A549 (cell line): ENCODE measurements around the gene SMIM32. TPM values are rescaled to one million over a fixed set of nuclear protein-coding genes. Genes with fewer than 3 reads are reported as not detected.

Experiments
- ATAC-seq, 2 experiments: fragments of 200-7000 bp in 1 of 2; fragments of >200 bp in 1 of 2; cut with Nextera tagmentation in 1 of 2; cut with Tn5 transposase in 1 of 2; 3 replicates each; pipeline versions ENCODE4 v1.8.0 to v1.9.1; 2018 to 2020; ENCODE audit warnings: mild to moderate bottlenecking in 1 of 2, moderate library complexity in 1 of 2
- CTCF ChIA-PET: fragments of 300-600 bp; sonication (Branson Sonifier 250); formaldehyde crosslinking; extraction: SDS; loops from one replicate; lab custom pipeline; 2021; ENCODE audit warnings: antibody characterized with exemption, inconsistent platforms; lab: Yijun Ruan, JAX
- POLR2A ChIA-PET: fragments of 350-600 bp; formaldehyde crosslinking; extraction: SDS; loops from one replicate; lab custom pipeline; 2021; ENCODE audit warnings: antibody characterized with exemption, inconsistent platforms; lab: Yijun Ruan, JAX
- DNase-seq, 2 experiments: peaks; one replicate each; pipeline versions ENCODE4 v3.0.0 to v3.0.0-alpha.2; 2011 to 2016; ENCODE audit warnings: low read depth in 1 of 2, low spot score in 1 of 2
- FAIRE-seq: peaks from 2 replicates; lab custom pipeline; 2011; peaks lifted over from hg19 to GRCh38; lab: Jason Lieb, UNC
- H3K27ac ChIP-seq, 2 experiments: fragments of >200 bp; sonication (Bioruptor Twin); formaldehyde crosslinking; 3 replicates each; pipeline ENCODE4 v1.5.1; 2016 to 2017
- H3K4me1 ChIP-seq: fragments of >200 bp; sonication (Bioruptor Twin); formaldehyde crosslinking; 3 replicates; pipeline ENCODE4 v1.6.1; 2016
- H3K4me2 ChIP-seq: fragments of >200 bp; sonication (Bioruptor Twin); formaldehyde crosslinking; 3 replicates; pipeline ENCODE4 v1.6.1; 2016
- H3K4me3 ChIP-seq: fragments of >200 bp; sonication (Bioruptor Twin); formaldehyde crosslinking; 3 replicates; pipeline ENCODE4 v1.5.1; 2016
- H3K9me3 ChIP-seq: fragments of >200 bp; sonication (Bioruptor Twin); formaldehyde crosslinking; 3 replicates; pipeline ENCODE4 v1.6.1; 2016
- BHLHE40 ChIP-seq: IDR thresholded peaks from 2 replicates; pipeline ENCODE4 v1.6.1; 2012; ENCODE audit warnings: low read depth, low read length, inconsistent platforms
- CHD2 ChIP-seq: fragments of 150-350 bp; IDR thresholded peaks from 2 replicates; pipeline ENCODE4 v1.6.1; 2014; ENCODE audit warnings: low read length; ENCODE audit not compliant: partially characterized antibody
- EHMT2 ChIP-seq: fragments of 200-600 bp; sonication (generic); IDR thresholded peaks from 2 replicates; pipeline ENCODE4 v1.6.1; 2016; ENCODE audit warnings: antibody characterized with exemption, low read depth, mild to moderate bottlenecking, moderate library complexity
- EP300 ChIP-seq, 2 experiments: fragments of >200 bp; sonication (Bioruptor Twin); formaldehyde crosslinking; IDR thresholded peaks; 2 replicates in 1 of 2; 3 replicates in 1 of 2; pipeline ENCODE4 v1.6.1; 2016 to 2017
- HDAC2 ChIP-seq: fragments of 200-600 bp; sonication (generic); IDR thresholded peaks from 2 replicates; pipeline ENCODE4 v1.6.1; 2016
- HOXA7 ChIP-seq: fragments of 250-450 bp; sonication (Bioruptor Pico); IDR thresholded peaks from 2 replicates; pipeline ENCODE4 v1.5.0; 2020; ENCODE audit warnings: mild to moderate bottlenecking, moderate library complexity
- HOXB5 ChIP-seq: fragments of 250-450 bp; sonication (Bioruptor Pico); IDR thresholded peaks from 2 replicates; pipeline ENCODE4 v1.5.0; 2020; ENCODE audit warnings: mild to moderate bottlenecking, moderate library complexity
- MAFK ChIP-seq: fragments of 450-650 bp; IDR thresholded peaks from 2 replicates; pipeline ENCODE4 v1.6.1; 2014; ENCODE audit not compliant: partially characterized antibody
- MYC ChIP-seq: IDR thresholded peaks from 2 replicates; pipeline ENCODE4 v1.6.1; 2012; ENCODE audit warnings: mild to moderate bottlenecking, inconsistent platforms, low read length, improper control_type of control experiment, borderline replicate concordance
- PHF8 ChIP-seq: fragments of 200-600 bp; sonication (generic); IDR thresholded peaks from 2 replicates; pipeline ENCODE4 v1.6.1; 2016; ENCODE audit warnings: low read depth, mild to moderate bottlenecking, antibody characterized with exemption, moderate library complexity, borderline replicate concordance
- POLR2AphosphoS2 ChIP-seq: conservative IDR thresholded peaks from 2 replicates; pipeline ENCODE4 v1.6.1; 2012; ENCODE audit warnings: low read length, improper control_type of control experiment, inconsistent platforms
- RCOR1 ChIP-seq: fragments of 150-350 bp; IDR thresholded peaks from 2 replicates; pipeline ENCODE4 v1.6.1; 2014; ENCODE audit warnings: antibody characterized with exemption, low read length, low read depth
- RNF2 ChIP-seq: fragments of 200-600 bp; sonication (generic); IDR thresholded peaks from 2 replicates; pipeline ENCODE4 v1.6.1; 2016; ENCODE audit warnings: low read depth, mild to moderate bottlenecking, antibody characterized with exemption, moderate library complexity, borderline replicate concordance
- ZC3H11A ChIP-seq: fragments of 450-650 bp; IDR thresholded peaks from 2 replicates; pipeline ENCODE4 v1.6.1; 2014; ENCODE audit warnings: antibody characterized with exemption, mild to moderate bottlenecking
- ZNF302 ChIP-seq: fragments of 250-450 bp; sonication (Bioruptor Pico); IDR thresholded peaks from 2 replicates; pipeline ENCODE4 v1.9.0; 2021; ENCODE audit warnings: inconsistent platforms, mild to moderate bottlenecking, moderate library complexity
- WGBS: methylation state at CpG from one replicate; pipeline ENCODE4 v1.1.6; 2017; ENCODE audit errors: missing lambda C conversion rate; 5-methylcytosine and 5-hydroxymethylcytosine counted together
- polyA plus RNA-seq, 4 experiments: library from polyadenylated mRNA; depleted of rRNA in 3 of 4; stranded (reverse); fragments of >200 nt; fragmentation: RNase III in 1 of 4; extraction: RNeasy Plus Mini Kit Qiagen cat#74134 plus additional on column Dnase treatment in 1 of 4; gene quantifications; 2 replicates in 3 of 4; 3 replicates in 1 of 4; pipeline ENCODE4 v1.2.3, GENCODE V29; 2011 to 2017
- TF ChIP-seq, protein P1 (sequence below): fragments of 250-450 bp; sonication (Bioruptor Pico); IDR thresholded peaks from 2 replicates; pipeline ENCODE4 v1.5.0; 2021; ENCODE audit warnings: mild to moderate bottlenecking, moderate library complexity, borderline replicate concordance
- TF ChIP-seq, protein P2 (sequence below): IDR thresholded peaks from 2 replicates; pipeline ENCODE4 v1.6.1; 2012
- TF ChIP-seq, protein P3 (sequence below): fragments of 250-450 bp; sonication (Bioruptor Pico); IDR thresholded peaks from 2 replicates; pipeline ENCODE4 v1.5.0; 2020; ENCODE audit warnings: low read depth, mild to moderate bottlenecking, moderate library complexity
- TF ChIP-seq, protein P4 (sequence below): fragments of >200 bp; sonication (Bioruptor Twin); formaldehyde crosslinking; IDR thresholded peaks from 3 replicates; pipeline ENCODE4 v1.5.1; 2016
- TF ChIP-seq, protein P5 (sequence below): fragments of >200 bp; sonication (Bioruptor Twin); formaldehyde crosslinking; IDR thresholded peaks from 3 replicates; pipeline ENCODE4 v1.6.1; 2016
- TF ChIP-seq, protein P6 (sequence below): fragments of 150-350 bp; IDR thresholded peaks from 2 replicates; pipeline ENCODE4 v1.6.1; 2014; ENCODE audit warnings: low read depth, mild to moderate bottlenecking, low read length
- TF ChIP-seq, protein P7 (sequence below): fragments of 450-650 bp; IDR thresholded peaks from 2 replicates; pipeline ENCODE4 v1.6.1; 2014; ENCODE audit warnings: antibody characterized with exemption

Gene SMIM32
- polyA plus RNA-seq, 2 of the 4 experiments (the other 2 are of a cell fraction) = not detected

DNA sequence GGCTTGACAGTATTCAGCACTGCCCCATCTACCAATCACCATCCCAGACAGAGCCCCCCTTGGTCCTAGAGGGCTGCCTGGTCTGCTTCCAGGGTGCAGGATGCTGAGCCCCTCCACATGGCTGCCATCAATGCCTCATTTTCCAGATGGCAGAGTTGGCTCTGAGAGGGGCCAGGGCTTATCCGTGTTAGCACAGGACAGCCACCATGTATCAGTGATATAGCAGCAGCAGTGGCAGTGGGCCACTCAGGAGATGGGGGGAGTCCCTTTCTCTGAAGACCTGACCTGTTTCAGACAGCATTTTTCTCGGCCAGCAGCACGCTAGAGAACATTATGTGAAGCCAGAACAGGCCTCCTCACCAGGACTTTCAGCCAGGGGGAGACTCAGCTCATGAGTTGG lies 1.6 kb upstream of the SMIM32 start:
- 100% methylated on average over 2 of the region's 3 CpGs for WGBS
- Histone ChIP-seq H3K27ac (no peak overlapping the region), H3K4me2 (no peak overlapping the region), H3K4me1 (no peaks in the 10 kb centered on the region)
- DNase-seq (no peak), ATAC-seq (no peak)
- CTCF ChIA-PET = interaction anchor here (0.7 to 3.8 kb wide), 6 partner anchors 17 to 364 kb away, joined by 3 to 16 read pairs (median 4); no protein-coding TSS in a partner anchor
- TF ChIP-seq HOXB5 (CRISPR knock-in tag) = no peak
- TF ChIP-seq, all 56 proteins: peak for 0
- H3K9me3 ChIP-seq = no peaks in the 10 kb centered on the region
- no peak for FAIRE-seq
- H3K4me3 ChIP-seq = no peak overlapping the region
- POLR2A ChIA-PET = no interaction called here

DNA sequence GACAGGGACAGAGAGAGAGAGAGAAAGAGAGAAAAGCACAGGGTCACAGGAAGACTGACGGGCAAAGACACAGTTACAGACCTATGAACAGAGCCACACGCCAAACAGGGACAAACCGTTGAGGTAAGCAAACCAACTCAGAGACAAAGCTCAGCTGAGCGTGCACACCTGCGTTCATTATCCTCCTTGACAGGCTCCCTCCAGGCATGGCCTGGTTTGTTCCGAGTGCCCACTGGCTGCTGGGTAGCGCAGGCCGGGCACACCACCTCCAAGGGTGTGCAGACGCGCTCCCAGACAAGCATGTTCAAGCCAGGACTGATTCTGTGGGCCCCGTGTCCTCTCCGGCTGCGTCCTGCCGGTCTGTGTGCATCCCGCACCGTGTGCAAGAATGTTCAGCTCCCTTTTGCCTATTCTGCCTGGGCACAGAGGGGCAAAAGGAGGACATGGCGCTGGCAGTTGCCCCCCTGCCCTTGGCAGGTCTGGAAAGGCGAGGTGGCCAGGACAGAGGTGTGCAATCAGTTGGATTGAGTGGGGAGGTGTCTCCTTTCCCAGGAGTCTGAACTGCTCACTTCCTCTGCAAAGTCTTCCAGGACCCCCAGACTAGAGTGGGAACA lies 467 bp upstream of the SMIM32 start:
- Histone ChIP-seq H3K4me2 (no peak overlapping the region), H3K27ac (no peak overlapping the region), H3K9me3 (no peaks in the 10 kb centered on the region), H3K4me1 (no peaks in the 10 kb centered on the region), H3K4me3 (no peak overlapping the region)
- FAIRE-seq (no peak), ATAC-seq (peak in 1 of 2 experiments; percentile 32; a peak in 3 of 6 replicates), DNase-seq (no peak)
- CTCF ChIA-PET = interaction anchor here (0.7 to 3.8 kb wide), 4 partner anchors 7 to 23 kb away, joined by 3 to 16 read pairs (median 4); no protein-coding TSS in a partner anchor
- POLR2A ChIA-PET = no interaction called here
- 95% methylated on average over 12 of the region's 18 CpGs for WGBS
- TF ChIP-seq, protein P1, sequence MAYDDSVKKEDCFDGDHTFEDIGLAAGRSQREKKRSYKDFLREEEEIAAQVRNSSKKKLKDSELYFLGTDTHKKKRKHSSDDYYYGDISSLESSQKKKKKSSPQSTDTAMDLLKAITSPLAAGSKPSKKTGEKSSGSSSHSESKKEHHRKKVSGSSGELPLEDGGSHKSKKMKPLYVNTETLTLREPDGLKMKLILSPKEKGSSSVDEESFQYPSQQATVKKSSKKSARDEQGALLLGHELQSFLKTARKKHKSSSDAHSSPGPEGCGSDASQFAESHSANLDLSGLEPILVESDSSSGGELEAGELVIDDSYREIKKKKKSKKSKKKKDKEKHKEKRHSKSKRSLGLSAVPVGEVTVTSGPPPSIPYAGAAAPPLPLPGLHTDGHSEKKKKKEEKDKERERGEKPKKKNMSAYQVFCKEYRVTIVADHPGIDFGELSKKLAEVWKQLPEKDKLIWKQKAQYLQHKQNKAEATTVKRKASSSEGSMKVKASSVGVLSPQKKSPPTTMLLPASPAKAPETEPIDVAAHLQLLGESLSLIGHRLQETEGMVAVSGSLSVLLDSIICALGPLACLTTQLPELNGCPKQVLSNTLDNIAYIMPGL (CRISPR knock-in tag) = no peak
- no peak for TF ChIP-seq MYC
- TF ChIP-seq RCOR1 = no peak
- TF ChIP-seq, protein P2, sequence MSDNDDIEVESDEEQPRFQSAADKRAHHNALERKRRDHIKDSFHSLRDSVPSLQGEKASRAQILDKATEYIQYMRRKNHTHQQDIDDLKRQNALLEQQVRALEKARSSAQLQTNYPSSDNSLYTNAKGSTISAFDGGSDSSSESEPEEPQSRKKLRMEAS = no peak
- no peak for TF ChIP-seq ZNF302 (CRISPR knock-in tag)
- TF ChIP-seq, protein P3, sequence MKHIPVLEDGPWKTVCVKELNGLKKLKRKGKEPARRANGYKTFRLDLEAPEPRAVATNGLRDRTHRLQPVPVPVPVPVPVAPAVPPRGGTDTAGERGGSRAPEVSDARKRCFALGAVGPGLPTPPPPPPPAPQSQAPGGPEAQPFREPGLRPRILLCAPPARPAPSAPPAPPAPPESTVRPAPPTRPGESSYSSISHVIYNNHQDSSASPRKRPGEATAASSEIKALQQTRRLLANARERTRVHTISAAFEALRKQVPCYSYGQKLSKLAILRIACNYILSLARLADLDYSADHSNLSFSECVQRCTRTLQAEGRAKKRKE (CRISPR knock-in tag) = no peak

DNA sequence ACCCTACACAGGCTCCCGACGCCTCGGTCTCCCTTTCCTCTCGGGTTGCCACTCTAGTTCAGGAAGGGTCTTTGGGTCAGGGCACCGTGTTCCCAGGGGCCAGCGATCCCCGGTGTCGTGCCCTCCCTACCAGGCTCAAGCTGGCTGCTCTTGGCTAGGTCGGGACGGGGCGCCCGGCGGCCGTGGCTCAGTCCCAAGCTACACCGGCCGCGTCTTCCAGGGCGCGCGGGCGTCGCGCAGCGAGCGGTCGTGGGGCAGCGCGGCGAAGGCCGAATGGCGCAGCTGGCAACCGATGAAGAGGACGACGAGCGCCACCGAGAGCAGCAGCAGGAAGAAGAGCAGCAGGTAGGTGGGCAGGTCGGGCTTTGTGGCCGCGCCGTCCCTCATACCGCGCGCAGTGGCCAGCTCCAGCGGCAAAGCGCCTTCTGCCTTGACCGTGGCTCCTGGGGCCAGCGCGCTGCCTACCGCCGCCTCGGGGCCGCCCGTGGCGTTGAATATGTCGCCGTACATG lies 892 bp downstream of the SMIM32 start:
- no peak for DNase-seq
- 98% methylated on average over 47 of the region's 56 CpGs for WGBS
- TF ChIP-seq, protein P4, sequence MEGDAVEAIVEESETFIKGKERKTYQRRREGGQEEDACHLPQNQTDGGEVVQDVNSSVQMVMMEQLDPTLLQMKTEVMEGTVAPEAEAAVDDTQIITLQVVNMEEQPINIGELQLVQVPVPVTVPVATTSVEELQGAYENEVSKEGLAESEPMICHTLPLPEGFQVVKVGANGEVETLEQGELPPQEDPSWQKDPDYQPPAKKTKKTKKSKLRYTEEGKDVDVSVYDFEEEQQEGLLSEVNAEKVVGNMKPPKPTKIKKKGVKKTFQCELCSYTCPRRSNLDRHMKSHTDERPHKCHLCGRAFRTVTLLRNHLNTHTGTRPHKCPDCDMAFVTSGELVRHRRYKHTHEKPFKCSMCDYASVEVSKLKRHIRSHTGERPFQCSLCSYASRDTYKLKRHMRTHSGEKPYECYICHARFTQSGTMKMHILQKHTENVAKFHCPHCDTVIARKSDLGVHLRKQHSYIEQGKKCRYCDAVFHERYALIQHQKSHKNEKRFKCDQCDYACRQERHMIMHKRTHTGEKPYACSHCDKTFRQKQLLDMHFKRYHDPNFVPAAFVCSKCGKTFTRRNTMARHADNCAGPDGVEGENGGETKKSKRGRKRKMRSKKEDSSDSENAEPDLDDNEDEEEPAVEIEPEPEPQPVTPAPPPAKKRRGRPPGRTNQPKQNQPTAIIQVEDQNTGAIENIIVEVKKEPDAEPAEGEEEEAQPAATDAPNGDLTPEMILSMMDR = no peak
- TF ChIP-seq EHMT2 = no peak
- TF ChIP-seq ZC3H11A = no peak
- TF ChIP-seq, protein P3 (CRISPR knock-in tag) = no peak
- TF ChIP-seq, protein P5, sequence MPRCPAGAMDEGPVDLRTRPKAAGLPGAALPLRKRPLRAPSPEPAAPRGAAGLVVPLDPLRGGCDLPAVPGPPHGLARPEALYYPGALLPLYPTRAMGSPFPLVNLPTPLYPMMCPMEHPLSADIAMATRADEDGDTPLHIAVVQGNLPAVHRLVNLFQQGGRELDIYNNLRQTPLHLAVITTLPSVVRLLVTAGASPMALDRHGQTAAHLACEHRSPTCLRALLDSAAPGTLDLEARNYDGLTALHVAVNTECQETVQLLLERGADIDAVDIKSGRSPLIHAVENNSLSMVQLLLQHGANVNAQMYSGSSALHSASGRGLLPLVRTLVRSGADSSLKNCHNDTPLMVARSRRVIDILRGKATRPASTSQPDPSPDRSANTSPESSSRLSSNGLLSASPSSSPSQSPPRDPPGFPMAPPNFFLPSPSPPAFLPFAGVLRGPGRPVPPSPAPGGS = no peak
- no peak for TF ChIP-seq EP300 (IDR thresholded peaks at IDR 0.05)
- no peak for TF ChIP-seq ZNF302 (CRISPR knock-in tag)
- TF ChIP-seq PHF8 = no peak
- no peak for TF ChIP-seq POLR2AphosphoS2
- no peak for TF ChIP-seq RNF2
- TF ChIP-seq BHLHE40 = no peak
- TF ChIP-seq, protein P6, sequence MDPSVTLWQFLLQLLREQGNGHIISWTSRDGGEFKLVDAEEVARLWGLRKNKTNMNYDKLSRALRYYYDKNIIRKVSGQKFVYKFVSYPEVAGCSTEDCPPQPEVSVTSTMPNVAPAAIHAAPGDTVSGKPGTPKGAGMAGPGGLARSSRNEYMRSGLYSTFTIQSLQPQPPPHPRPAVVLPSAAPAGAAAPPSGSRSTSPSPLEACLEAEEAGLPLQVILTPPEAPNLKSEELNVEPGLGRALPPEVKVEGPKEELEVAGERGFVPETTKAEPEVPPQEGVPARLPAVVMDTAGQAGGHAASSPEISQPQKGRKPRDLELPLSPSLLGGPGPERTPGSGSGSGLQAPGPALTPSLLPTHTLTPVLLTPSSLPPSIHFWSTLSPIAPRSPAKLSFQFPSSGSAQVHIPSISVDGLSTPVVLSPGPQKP = no peak
- no peak for TF ChIP-seq MAFK
- no peak for TF ChIP-seq HOXA7 (CRISPR knock-in tag)
- no peak for TF ChIP-seq MYC
- TF ChIP-seq, protein P7, sequence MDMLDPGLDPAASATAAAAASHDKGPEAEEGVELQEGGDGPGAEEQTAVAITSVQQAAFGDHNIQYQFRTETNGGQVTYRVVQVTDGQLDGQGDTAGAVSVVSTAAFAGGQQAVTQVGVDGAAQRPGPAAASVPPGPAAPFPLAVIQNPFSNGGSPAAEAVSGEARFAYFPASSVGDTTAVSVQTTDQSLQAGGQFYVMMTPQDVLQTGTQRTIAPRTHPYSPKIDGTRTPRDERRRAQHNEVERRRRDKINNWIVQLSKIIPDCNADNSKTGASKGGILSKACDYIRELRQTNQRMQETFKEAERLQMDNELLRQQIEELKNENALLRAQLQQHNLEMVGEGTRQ = no peak
- TF ChIP-seq CHD2 = no peak
- no peak for TF ChIP-seq HDAC2

More for the DNA sequence above, 892 bp downstream of the SMIM32 start:
- Histone ChIP-seq H3K9me3 (no peaks in the 10 kb centered on the region), H3K4me2 (no peak overlapping the region), H3K4me3 (no peak overlapping the region), H3K4me1 (no peaks in the 10 kb centered on the region), H3K27ac (no peak overlapping the region)
- FAIRE-seq (no peak), ATAC-seq (no peak)
- ChIA-PET POLR2A (no interaction called here), CTCF (interaction anchor here (1.5 to 3.8 kb wide), 2 partner anchors 20 to 29 kb away, joined by 3 to 16 read pairs; no protein-coding TSS in a partner anchor)
